HEK293 (cell line): ENCODE measurements around the gene ARHGAP42.

Experiments used
- CTCF ChIA-PET: fragments of 350-600 bp; formaldehyde crosslinking; extraction: SDS; loops from one replicate; lab custom pipeline; 2021; ENCODE audit warnings: antibody characterized with exemption; lab: Yijun Ruan, JAX
- POLR2A ChIA-PET: fragments of 300-600 bp; formaldehyde crosslinking; extraction: SDS; loops from one replicate; lab custom pipeline; 2020; ENCODE audit warnings: antibody characterized with exemption, inconsistent platforms; lab: Yijun Ruan, JAX
- H3K27ac ChIP-seq: fragments of 200-500 bp; sonication (Bioruptor generic); 2 replicates; pipeline ENCODE4 v1.5.1; 2014; ENCODE audit warnings: low read depth, low read length, control low read depth, inconsistent platforms; ENCODE audit errors: extremely low read depth
- H3K36me3 ChIP-seq, 2 experiments: fragments of 200-500 bp in 1 of 2; sonication (Bioruptor generic) in 1 of 2; 1 replicate in 1 of 2; 2 replicates in 1 of 2; pipeline ENCODE4 v1.5.1; 2014 to 2017; ENCODE audit warnings: inconsistent platforms in 2 of 2, low read length in 2 of 2; ENCODE audit not compliant: control insufficient read depth in 2 of 2, insufficient read depth in 1 of 2
- H3K4me1 ChIP-seq: fragments of 200-500 bp; sonication (Bioruptor generic); 2 replicates; pipeline ENCODE4 v1.5.1; 2014; ENCODE audit warnings: mild to moderate bottlenecking, low read length, inconsistent platforms; ENCODE audit not compliant: control insufficient read depth, insufficient read depth
- H3K4me3 ChIP-seq: 2 replicates; pipeline ENCODE4 v1.5.1; 2011; ENCODE audit warnings: low read depth, mild to moderate bottlenecking, control low read depth, low read length, moderate library complexity
- H3K9me3 ChIP-seq: fragments of 200-500 bp; sonication (Bioruptor generic); 2 replicates; pipeline ENCODE4 v1.5.1; 2014; ENCODE audit warnings: low read depth, low read length, inconsistent platforms; ENCODE audit not compliant: control insufficient read depth, insufficient read depth
- OSR2 ChIP-seq: fragments of 450-650 bp; formaldehyde crosslinking; IDR thresholded peaks from 2 replicates; pipeline ENCODE4 v1.5.1; 2016; ENCODE audit warnings: missing biosample characterization, missing genetic modification characterization
- PRDM4 ChIP-seq: fragments of 450-650 bp; formaldehyde crosslinking; IDR thresholded peaks from 2 replicates; pipeline ENCODE4 v1.5.1; 2017; ENCODE audit warnings: missing biosample characterization, missing genetic modification characterization
- SP7 ChIP-seq: fragments of 450-650 bp; formaldehyde crosslinking; IDR thresholded peaks from 2 replicates; pipeline ENCODE4 v1.5.1; 2016; ENCODE audit warnings: missing biosample characterization, missing genetic modification characterization
- TCF7L2 ChIP-seq: IDR thresholded peaks from 2 replicates; pipeline ENCODE4 v1.6.1; 2011; ENCODE audit warnings: low read depth, mild to moderate bottlenecking, inconsistent platforms, low read length, moderate library complexity, borderline replicate concordance
- TRIM28 ChIP-seq: IDR thresholded peaks from 2 replicates; pipeline ENCODE4 v1.6.1; 2011; ENCODE audit warnings: low read length, control low read depth, borderline replicate concordance
- WT1 ChIP-seq: fragments of 450-650 bp; formaldehyde crosslinking; IDR thresholded peaks from 2 replicates; pipeline ENCODE4 v1.5.1; 2016; ENCODE audit warnings: missing biosample characterization, missing genetic modification characterization
- ZBTB17 ChIP-seq: fragments of 450-650 bp; formaldehyde crosslinking; IDR thresholded peaks from 2 replicates; pipeline ENCODE4 v1.5.1; 2016; ENCODE audit warnings: missing biosample characterization, missing genetic modification characterization
- ZEB2 ChIP-seq: fragments of 450-650 bp; formaldehyde crosslinking; IDR thresholded peaks from 2 replicates; pipeline ENCODE4 v1.5.1; 2016; ENCODE audit warnings: missing biosample characterization, missing genetic modification characterization
- ZFP69B ChIP-seq: fragments of 450-650 bp; formaldehyde crosslinking; IDR thresholded peaks from 2 replicates; pipeline ENCODE4 v1.5.1; 2016; ENCODE audit warnings: missing biosample characterization, missing genetic modification characterization
- ZIC2 ChIP-seq: fragments of 450-650 bp; formaldehyde crosslinking; IDR thresholded peaks from 2 replicates; pipeline ENCODE4 v1.5.1; 2016; ENCODE audit warnings: missing biosample characterization, missing genetic modification characterization
- ZNF157 ChIP-seq: fragments of 450-650 bp; formaldehyde crosslinking; IDR thresholded peaks from 2 replicates; pipeline ENCODE4 v1.5.1; 2016; ENCODE audit warnings: missing biosample characterization, missing genetic modification characterization
- ZNF174 ChIP-seq: fragments of 450-650 bp; formaldehyde crosslinking; IDR thresholded peaks from 2 replicates; pipeline ENCODE4 v1.5.0; 2017; ENCODE audit warnings: missing biosample characterization, mild to moderate bottlenecking, missing genetic modification characterization
- ZNF2 ChIP-seq: fragments of 450-650 bp; formaldehyde crosslinking; IDR thresholded peaks from 2 replicates; pipeline ENCODE4 v1.5.1; 2016; ENCODE audit warnings: missing biosample characterization, missing genetic modification characterization
- ZNF585B ChIP-seq: fragments of 450-650 bp; formaldehyde crosslinking; IDR thresholded peaks from 2 replicates; pipeline ENCODE4 v1.5.1; 2016; ENCODE audit warnings: missing biosample characterization, missing genetic modification characterization
- ZNF629 ChIP-seq: fragments of 450-650 bp; formaldehyde crosslinking; IDR thresholded peaks from 2 replicates; pipeline ENCODE4 v1.5.1; 2017; ENCODE audit warnings: missing biosample characterization, missing genetic modification characterization
- ZNF692 ChIP-seq: fragments of 450-650 bp; formaldehyde crosslinking; IDR thresholded peaks from 2 replicates; pipeline ENCODE4 v1.5.1; 2016; ENCODE audit warnings: missing biosample characterization, missing genetic modification characterization
- ZXDB ChIP-seq: fragments of 450-650 bp; formaldehyde crosslinking; IDR thresholded peaks from 2 replicates; pipeline ENCODE4 v1.5.1; 2016; ENCODE audit warnings: missing biosample characterization, missing genetic modification characterization
- TF ChIP-seq, protein P1 (sequence below): fragments of 450-650 bp; formaldehyde crosslinking; IDR thresholded peaks from 2 replicates; pipeline ENCODE4 v1.5.1; 2016; ENCODE audit warnings: missing biosample characterization, missing genetic modification characterization
- TF ChIP-seq, protein P2 (sequence below): fragments of 450-650 bp; formaldehyde crosslinking; IDR thresholded peaks from 2 replicates; pipeline ENCODE4 v1.5.1; 2017; ENCODE audit warnings: missing biosample characterization, missing genetic modification characterization
- TF ChIP-seq, protein P3 (sequence below): fragments of 450-650 bp; formaldehyde crosslinking; IDR thresholded peaks from 2 replicates; pipeline ENCODE4 v1.5.1; 2016; ENCODE audit warnings: missing biosample characterization, missing genetic modification characterization

The ARHGAP42 gene

DNA sequence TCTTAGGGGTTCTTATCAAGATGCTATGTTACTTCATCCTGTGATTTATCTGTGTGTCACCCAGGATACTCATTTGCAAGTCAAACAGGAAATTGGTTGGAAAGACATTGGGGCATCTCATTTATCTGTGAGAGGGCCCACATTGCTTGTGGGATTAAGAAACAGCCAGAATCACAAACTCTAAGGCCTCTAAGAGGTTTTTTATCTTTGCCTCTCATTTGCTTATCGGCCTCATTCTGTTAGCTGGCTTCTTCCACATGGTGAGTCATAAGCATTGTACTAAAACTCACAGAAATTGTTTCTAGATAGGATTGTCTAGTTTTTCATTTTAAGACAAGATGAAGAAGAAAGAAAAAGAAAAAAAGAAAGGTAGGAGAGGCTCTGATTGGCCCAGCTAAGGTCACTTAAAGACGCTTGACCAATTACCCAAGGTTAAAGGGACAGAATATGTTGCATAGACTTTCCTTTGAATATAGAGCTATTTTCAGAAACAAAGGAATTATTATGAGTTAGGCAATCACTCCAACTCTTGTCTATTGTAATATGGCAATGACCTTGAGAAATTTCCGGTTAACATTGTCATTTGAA lies 121.9 kb downstream of the ARHGAP42 start:
- ChIA-PET CTCF (interaction anchor here (0.9 kb wide), 1 partner anchor 120 kb away, joined by 4 read pairs; no protein-coding TSS in a partner anchor), POLR2A (no interaction called here)
- H3K4me1 ChIP-seq, result peaks cover 7% of the 10 kb centered on the region
- H3K36me3 ChIP-seq, result no peaks in the 10 kb centered on the region
- H3K4me3 ChIP-seq, result no peak overlapping the region
- no peaks in the 10 kb centered on the region for H3K9me3 ChIP-seq
- peak overlapping the region; percentile 58 for H3K27ac ChIP-seq
- TF ChIP-seq ZXDB (peak; percentile 42), TCF7L2 (peak; percentile 75), ZNF157 (tag by site-specific recombination) (no peak), SP7 (tag by site-specific recombination) (0 out of 2 replicates have a peak, but pooled peaks have one; percentile 12), ZEB2 (tag by site-specific recombination) (peak; percentile 54; the same call in 1 of the 2 replicates), TRIM28 (peak; percentile 55; the same call in 1 of the 2 replicates), ZNF174 (no peak), ZBTB17 (tag by site-specific recombination) (no peak), ZFP69B (0 out of 2 replicates have a peak, but pooled peaks have one; percentile 25), ZNF629 (tag by site-specific recombination) (peak; percentile 27; the same call in 1 of the 2 replicates), ZNF585B (tag by site-specific recombination) (no peak), ZIC2 (tag by site-specific recombination) (peak; percentile 20; the same call in 1 of the 2 replicates), WT1 (tag by site-specific recombination) (no peak), OSR2 (0 out of 2 replicates have a peak, but pooled peaks have one; percentile 12), PRDM4 (tag by site-specific recombination) (peak; percentile 66), ZNF692 (peak; percentile 74), ZNF2 (tag by site-specific recombination) (no peak)
- TF ChIP-seq, protein P1, sequence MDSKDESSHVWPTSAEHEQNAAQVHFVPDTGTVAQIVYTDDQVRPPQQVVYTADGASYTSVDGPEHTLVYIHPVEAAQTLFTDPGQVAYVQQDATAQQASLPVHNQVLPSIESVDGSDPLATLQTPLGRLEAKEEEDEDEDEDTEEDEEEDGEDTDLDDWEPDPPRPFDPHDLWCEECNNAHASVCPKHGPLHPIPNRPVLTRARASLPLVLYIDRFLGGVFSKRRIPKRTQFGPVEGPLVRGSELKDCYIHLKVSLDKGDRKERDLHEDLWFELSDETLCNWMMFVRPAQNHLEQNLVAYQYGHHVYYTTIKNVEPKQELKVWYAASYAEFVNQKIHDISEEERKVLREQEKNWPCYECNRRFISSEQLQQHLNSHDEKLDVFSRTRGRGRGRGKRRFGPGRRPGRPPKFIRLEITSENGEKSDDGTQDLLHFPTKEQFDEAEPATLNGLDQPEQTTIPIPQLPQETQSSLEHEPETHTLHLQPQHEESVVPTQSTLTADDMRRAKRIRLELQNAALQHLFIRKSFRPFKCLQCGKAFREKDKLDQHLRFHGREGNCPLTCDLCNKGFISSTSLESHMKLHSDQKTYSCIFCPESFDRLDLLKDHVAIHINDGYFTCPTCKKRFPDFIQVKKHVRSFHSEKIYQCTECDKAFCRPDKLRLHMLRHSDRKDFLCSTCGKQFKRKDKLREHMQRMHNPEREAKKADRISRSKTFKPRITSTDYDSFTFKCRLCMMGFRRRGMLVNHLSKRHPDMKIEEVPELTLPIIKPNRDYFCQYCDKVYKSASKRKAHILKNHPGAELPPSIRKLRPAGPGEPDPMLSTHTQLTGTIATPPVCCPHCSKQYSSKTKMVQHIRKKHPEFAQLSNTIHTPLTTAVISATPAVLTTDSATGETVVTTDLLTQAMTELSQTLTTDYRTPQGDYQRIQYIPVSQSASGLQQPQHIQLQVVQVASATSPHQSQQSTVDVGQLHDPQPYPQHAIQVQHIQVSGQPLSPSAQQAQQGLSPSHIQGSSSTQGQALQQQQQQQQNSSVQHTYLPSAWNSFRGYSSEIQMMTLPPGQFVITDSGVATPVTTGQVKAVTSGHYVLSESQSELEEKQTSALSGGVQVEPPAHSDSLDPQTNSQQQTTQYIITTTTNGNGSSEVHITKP (tag by site-specific recombination), result peak; percentile 64
- TF ChIP-seq, protein P2, sequence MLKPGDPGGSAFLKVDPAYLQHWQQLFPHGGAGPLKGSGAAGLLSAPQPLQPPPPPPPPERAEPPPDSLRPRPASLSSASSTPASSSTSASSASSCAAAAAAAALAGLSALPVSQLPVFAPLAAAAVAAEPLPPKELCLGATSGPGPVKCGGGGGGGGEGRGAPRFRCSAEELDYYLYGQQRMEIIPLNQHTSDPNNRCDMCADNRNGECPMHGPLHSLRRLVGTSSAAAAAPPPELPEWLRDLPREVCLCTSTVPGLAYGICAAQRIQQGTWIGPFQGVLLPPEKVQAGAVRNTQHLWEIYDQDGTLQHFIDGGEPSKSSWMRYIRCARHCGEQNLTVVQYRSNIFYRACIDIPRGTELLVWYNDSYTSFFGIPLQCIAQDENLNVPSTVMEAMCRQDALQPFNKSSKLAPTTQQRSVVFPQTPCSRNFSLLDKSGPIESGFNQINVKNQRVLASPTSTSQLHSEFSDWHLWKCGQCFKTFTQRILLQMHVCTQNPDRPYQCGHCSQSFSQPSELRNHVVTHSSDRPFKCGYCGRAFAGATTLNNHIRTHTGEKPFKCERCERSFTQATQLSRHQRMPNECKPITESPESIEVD, result peak; percentile 79
- TF ChIP-seq, protein P3, sequence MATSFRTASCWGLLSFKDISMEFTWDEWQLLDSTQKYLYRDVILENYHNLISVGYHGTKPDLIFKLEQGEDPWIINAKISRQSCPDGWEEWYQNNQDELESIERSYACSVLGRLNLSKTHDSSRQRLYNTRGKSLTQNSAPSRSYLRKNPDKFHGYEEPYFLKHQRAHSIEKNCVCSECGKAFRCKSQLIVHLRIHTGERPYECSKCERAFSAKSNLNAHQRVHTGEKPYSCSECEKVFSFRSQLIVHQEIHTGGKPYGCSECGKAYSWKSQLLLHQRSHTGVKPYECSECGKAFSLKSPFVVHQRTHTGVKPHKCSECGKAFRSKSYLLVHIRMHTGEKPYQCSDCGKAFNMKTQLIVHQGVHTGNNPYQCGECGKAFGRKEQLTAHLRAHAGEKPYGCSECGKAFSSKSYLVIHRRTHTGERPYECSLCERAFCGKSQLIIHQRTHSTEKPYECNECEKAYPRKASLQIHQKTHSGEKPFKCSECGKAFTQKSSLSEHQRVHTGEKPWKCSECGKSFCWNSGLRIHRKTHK, result no peak
